H9 (cell line): Measurements from ENCODE around the gene THPO. TPM values are rescaled to one million over a fixed set of nuclear protein-coding genes. Genes with fewer than 3 reads are reported as not detected.

Source experiments
- DNase-seq: peaks from one replicate; pipeline ENCODE4 v3.0.0-alpha.2; 2017
- H2AFZ ChIP-seq: one replicate; pipeline ENCODE4 v1.6.1; 2013; ENCODE audit warnings: mild to moderate bottlenecking, low read length, control low read depth, moderate library complexity
- H2AK5ac ChIP-seq: 2 replicates; pipeline ENCODE4 v1.6.1; 2013; ENCODE audit warnings: low read length, control low read depth, mixed read lengths; ENCODE audit not compliant: insufficient read length
- H2BK120ac ChIP-seq: one replicate; pipeline ENCODE4 v1.6.1; 2013; ENCODE audit warnings: low read depth, mild to moderate bottlenecking, low read length, control low read depth, inconsistent platforms; ENCODE audit not compliant: poor library complexity, severe bottlenecking
- H2BK12ac ChIP-seq: 2 replicates; pipeline ENCODE4 v1.6.1; 2013; ENCODE audit warnings: low read length, control low read depth, mixed read lengths, low read depth; ENCODE audit not compliant: insufficient read length
- H2BK15ac ChIP-seq: 2 replicates; pipeline ENCODE4 v1.6.1; 2013; ENCODE audit warnings: low read depth, low read length, control low read depth
- H2BK20ac ChIP-seq: one replicate; pipeline ENCODE4 v1.6.1; 2013; ENCODE audit warnings: low read depth, mild to moderate bottlenecking, low read length, control low read depth, inconsistent platforms; ENCODE audit not compliant: poor library complexity, severe bottlenecking
- H2BK5ac ChIP-seq: 2 replicates; pipeline ENCODE4 v1.6.1; 2013; ENCODE audit warnings: low read length, control low read depth, mixed read lengths; ENCODE audit not compliant: insufficient read length
- H3K14ac ChIP-seq: 2 replicates; pipeline ENCODE4 v1.6.1; 2013; ENCODE audit warnings: low read length, control low read depth; ENCODE audit not compliant: insufficient read depth
- H3K18ac ChIP-seq: 2 replicates; pipeline ENCODE4 v1.6.1; 2013; ENCODE audit warnings: low read depth, mild to moderate bottlenecking, mixed read lengths, low read length, control low read depth; ENCODE audit not compliant: insufficient read length
- H3K23ac ChIP-seq: 2 replicates; pipeline ENCODE4 v1.6.1; 2013; ENCODE audit warnings: low read length, control low read depth, mixed read lengths, low read depth; ENCODE audit not compliant: insufficient read length
- H3K23me2 ChIP-seq: 2 replicates; pipeline ENCODE4 v1.6.1; 2013; ENCODE audit warnings: low read depth, mild to moderate bottlenecking, mixed read lengths, low read length, control low read depth; ENCODE audit not compliant: insufficient read length, poor library complexity, severe bottlenecking
- H3K27ac ChIP-seq: 2 replicates; pipeline ENCODE4 v1.5.1; 2013; ENCODE audit warnings: low read length, control low read depth, mixed read lengths, low read depth; ENCODE audit not compliant: insufficient read length
- H3K27me3 ChIP-seq: 2 replicates; pipeline ENCODE4 v1.6.1; 2013; ENCODE audit warnings: low read length, control low read depth, inconsistent platforms; ENCODE audit not compliant: insufficient read depth
- H3K4ac ChIP-seq: 2 replicates; pipeline ENCODE4 v1.6.1; 2013; ENCODE audit warnings: low read depth, mild to moderate bottlenecking, control low read depth, inconsistent platforms, low read length, moderate library complexity
- H3K4me1 ChIP-seq: 2 replicates; pipeline ENCODE4 v1.6.1; 2013; ENCODE audit warnings: low read length, control low read depth, inconsistent platforms; ENCODE audit not compliant: insufficient read depth
- H3K4me2 ChIP-seq: 2 replicates; pipeline ENCODE4 v1.6.1; 2013; ENCODE audit warnings: low read length, control low read depth, mixed read lengths; ENCODE audit not compliant: insufficient read length, insufficient read depth
- H3K56ac ChIP-seq: 2 replicates; pipeline ENCODE4 v1.6.1; 2013; ENCODE audit warnings: low read depth, mild to moderate bottlenecking, mixed read lengths, low read length, control low read depth; ENCODE audit not compliant: insufficient read length
- H3K79me1 ChIP-seq: 2 replicates; pipeline ENCODE4 v1.6.1; 2013; ENCODE audit warnings: low read depth, mild to moderate bottlenecking, moderate library complexity, low read length, control low read depth, inconsistent platforms; ENCODE audit not compliant: insufficient read depth, poor library complexity, severe bottlenecking
- H3K79me2 ChIP-seq: 2 replicates; pipeline ENCODE4 v1.6.1; 2013; ENCODE audit warnings: low read length, control low read depth, inconsistent platforms; ENCODE audit not compliant: insufficient read depth
- H3K9ac ChIP-seq: 2 replicates; pipeline ENCODE4 v1.6.1; 2013; ENCODE audit warnings: low read length, control low read depth, mixed read lengths; ENCODE audit not compliant: insufficient read length; ENCODE audit errors: extremely low read depth
- H3K9me3 ChIP-seq: one replicate; pipeline ENCODE4 v1.6.1; 2013; ENCODE audit warnings: low read depth, low read length, inconsistent platforms; ENCODE audit not compliant: control insufficient read depth
- H3T11ph ChIP-seq: one replicate; pipeline ENCODE4 v1.6.1; 2013; ENCODE audit warnings: mild to moderate bottlenecking, low read length, control low read depth, inconsistent platforms
- H4K20me1 ChIP-seq: one replicate; pipeline ENCODE4 v1.6.1; 2013; ENCODE audit not compliant: control insufficient read depth, insufficient read length, insufficient read depth
- H4K5ac ChIP-seq: 2 replicates; pipeline ENCODE4 v1.6.1; 2013; ENCODE audit warnings: low read depth, mild to moderate bottlenecking, mixed read lengths, low read length, control low read depth; ENCODE audit not compliant: insufficient read length
- H4K8ac ChIP-seq: replicated peaks from 2 replicates; pipeline ENCODE4 v1.6.1; 2013; ENCODE audit warnings: low read length, control low read depth, mixed read lengths, low read depth; ENCODE audit not compliant: insufficient read length
- H4K91ac ChIP-seq: 2 replicates; pipeline ENCODE4 v1.6.1; 2013; ENCODE audit warnings: low read depth, mild to moderate bottlenecking, moderate library complexity, mixed read lengths, low read length, control low read depth; ENCODE audit not compliant: insufficient read length
- H3K27ac Mint-ChIP-seq, 3 experiments: 2 replicates in 2 of 3; 3 replicates in 1 of 3; pipeline ENCODE4 v1.8.0; 2020 to 2021; ENCODE audit warnings: mixed read lengths in 3 of 3, mild to moderate bottlenecking in 1 of 3, moderate library complexity in 1 of 3
- H3K27me3 Mint-ChIP-seq: 2 replicates; pipeline ENCODE4 v1.8.0; 2021; ENCODE audit warnings: low read depth, mild to moderate bottlenecking, moderate library complexity, mixed read lengths
- H3K36me3 Mint-ChIP-seq, 3 experiments: 2 replicates in 2 of 3; 3 replicates in 1 of 3; pipeline ENCODE4 v1.8.0; 2020 to 2021; ENCODE audit warnings: low read depth in 3 of 3, mixed read lengths in 3 of 3; ENCODE audit not compliant: insufficient read depth in 1 of 3
- H3K4me1 Mint-ChIP-seq, 2 experiments: 2 replicates each; pipeline ENCODE4 v1.8.0; 2020; ENCODE audit warnings: mixed read lengths in 2 of 2
- H3K4me3 Mint-ChIP-seq, 2 experiments: 2 replicates in 1 of 2; 3 replicates in 1 of 2; pipeline ENCODE4 v1.8.0; 2020 to 2021; ENCODE audit warnings: mild to moderate bottlenecking in 2 of 2, mixed read lengths in 2 of 2, moderate library complexity in 1 of 2
- H3K9me3 Mint-ChIP-seq, 2 experiments: 2 replicates in 1 of 2; 3 replicates in 1 of 2; pipeline ENCODE4 v1.8.0; 2020; ENCODE audit warnings: mild to moderate bottlenecking in 2 of 2, mixed read lengths in 2 of 2, moderate library complexity in 1 of 2
- WGBS: extraction: QIAGEN DNeasy Blood & Tissue Kit; methylation state at CpG from one replicate; pipeline ENCODE4 v1.1.7; 2013; ENCODE audit warnings: missing lambda C conversion rate, low lambda C conversion rate, mixed read lengths; ENCODE audit not compliant: insufficient read length; ENCODE audit errors: extremely low coverage; 5-methylcytosine and 5-hydroxymethylcytosine counted together
- total RNA-seq: library from RNA; stranded (reverse); gene quantifications from 2 replicates; pipeline ENCODE4 v1.2.1, GENCODE V29; 2021
- TF ChIP-seq, protein P1 (sequence below): fragments of 200-600 bp; sonication (generic); conservative IDR thresholded peaks from 3 replicates; pipeline ENCODE4 v1.8.0; 2021; ENCODE audit warnings: antibody characterized with exemption, mild to moderate bottlenecking

Gene THPO
- total RNA-seq, 1 experiment from 2014 or later: 0.85 TPM

GRCh38 chr3:184414418-184415202 is 36.6 kb upstream of the THPO start:
- Histone ChIP-seq H3K79me2 (no peaks in the 10 kb centered on the region), H4K20me1 (no peaks in the 10 kb centered on the region), H2BK120ac (no peak overlapping the region), H3K4me1 (peaks cover 3% of the 10 kb centered on the region; the same call in 1 of the 2 replicates), H3K23me2 (no peaks in the 10 kb centered on the region), H3K14ac (no peak overlapping the region), H3K27ac (no peak overlapping the region), H3T11ph (no peak overlapping the region), H2AK5ac (no peak overlapping the region), H4K8ac (no peak overlapping the region), H3K56ac (no peak overlapping the region), H3K4me2 (no peak overlapping the region), H3K27me3 (no peaks in the 10 kb centered on the region), H3K9ac (no peak overlapping the region), H3K4ac (no peak overlapping the region), H3K18ac (no peak overlapping the region), H2BK5ac (no peak overlapping the region), H3K79me1 (no peaks in the 10 kb centered on the region), H3K23ac (no peak overlapping the region), H2BK20ac (no peak overlapping the region), H4K5ac (no peak overlapping the region), H2AFZ (no peak overlapping the region), H2BK12ac (no peak overlapping the region), H4K91ac (no peak overlapping the region), H3K9me3 (no peaks in the 10 kb centered on the region), H2BK15ac (no peak overlapping the region)
- Mint-ChIP-seq H3K4me1 (peaks cover 4% of the 10 kb centered on the region in 2 experiments; a peak in 2 of 4 replicates), H3K4me3 (no peak overlapping the region), H3K36me3 (no peaks in the 10 kb centered on the region), H3K27me3 (peaks cover 2% of the 10 kb centered on the region), H3K9me3 (no peaks in the 10 kb centered on the region), H3K27ac (no peak overlapping the region)
- WGBS: 100% methylated on average over 9 of the region's 16 CpGs
- no peak for DNase-seq
- TF ChIP-seq, protein P1, sequence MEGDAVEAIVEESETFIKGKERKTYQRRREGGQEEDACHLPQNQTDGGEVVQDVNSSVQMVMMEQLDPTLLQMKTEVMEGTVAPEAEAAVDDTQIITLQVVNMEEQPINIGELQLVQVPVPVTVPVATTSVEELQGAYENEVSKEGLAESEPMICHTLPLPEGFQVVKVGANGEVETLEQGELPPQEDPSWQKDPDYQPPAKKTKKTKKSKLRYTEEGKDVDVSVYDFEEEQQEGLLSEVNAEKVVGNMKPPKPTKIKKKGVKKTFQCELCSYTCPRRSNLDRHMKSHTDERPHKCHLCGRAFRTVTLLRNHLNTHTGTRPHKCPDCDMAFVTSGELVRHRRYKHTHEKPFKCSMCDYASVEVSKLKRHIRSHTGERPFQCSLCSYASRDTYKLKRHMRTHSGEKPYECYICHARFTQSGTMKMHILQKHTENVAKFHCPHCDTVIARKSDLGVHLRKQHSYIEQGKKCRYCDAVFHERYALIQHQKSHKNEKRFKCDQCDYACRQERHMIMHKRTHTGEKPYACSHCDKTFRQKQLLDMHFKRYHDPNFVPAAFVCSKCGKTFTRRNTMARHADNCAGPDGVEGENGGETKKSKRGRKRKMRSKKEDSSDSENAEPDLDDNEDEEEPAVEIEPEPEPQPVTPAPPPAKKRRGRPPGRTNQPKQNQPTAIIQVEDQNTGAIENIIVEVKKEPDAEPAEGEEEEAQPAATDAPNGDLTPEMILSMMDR: no peak
